ENCODE data around the gene MEIS1. TPM values are rescaled to one million over a fixed set of nuclear protein-coding genes. Genes with fewer than 3 reads are reported as not detected.

MEIS1 gene
- total RNA-seq, 1 experiment from 2014 or later: 6.2 TPM

GRCh38 chr2:66585587-66585986, 150.7 kb downstream of the MEIS1 start:
- H3K9me3 ChIP-seq (replicated peaks): no peaks in the 10 kb centered on the region
- H3K36me3 ChIP-seq: no peaks in the 10 kb centered on the region
- no peak overlapping the region for H3K27ac ChIP-seq
- no peaks in the 10 kb centered on the region for H3K4me1 ChIP-seq (replicated peaks)
- H3K27me3 ChIP-seq (replicated peaks): peaks cover 3% of the 10 kb centered on the region; the same call in 1 of the 2 replicates
- DNase-seq (ENCODE audit: low read depth in 1 of 2, low spot score in 2 of 2): no peak
- no peak overlapping the region for H3K4me3 ChIP-seq

- no peak overlapping the region for H3K27ac ChIP-seq
- H3K4me3 ChIP-seq: no peak overlapping the region
- peaks cover 3% of the 10 kb centered on the region; the same call in 1 of the 2 replicates for H3K27me3 ChIP-seq (replicated peaks)
- no peak for DNase-seq (ENCODE audit: low read depth in 1 of 2, low spot score in 2 of 2)
- H3K9me3 ChIP-seq (replicated peaks): no peaks in the 10 kb centered on the region
- H3K4me1 ChIP-seq (replicated peaks): no peaks in the 10 kb centered on the region
- no peaks in the 10 kb centered on the region for H3K36me3 ChIP-seq
Measured at GRCh38 chr2:66587216-66587615, 152.3 kb downstream of the MEIS1 start.

- Histone ChIP-seq H3K4me1 (replicated peaks) (no peaks in the 10 kb centered on the region), H3K4me3 (no peak overlapping the region), H3K27me3 (replicated peaks) (no peaks in the 10 kb centered on the region), H3K36me3 (no peaks in the 10 kb centered on the region), H3K9me3 (replicated peaks) (no peaks in the 10 kb centered on the region), H3K27ac (no peak overlapping the region)
- DNase-seq (ENCODE audit: low read depth in 1 of 2, low spot score in 2 of 2): no peak
Measured at GRCh38 chr2:66594001-66594400, 159.1 kb downstream of the MEIS1 start.

- DNase-seq (ENCODE audit: low read depth in 1 of 2, low spot score in 2 of 2): no peak
- Histone ChIP-seq H3K9me3 (replicated peaks) (no peaks in the 10 kb centered on the region), H3K27me3 (replicated peaks) (no peaks in the 10 kb centered on the region), H3K27ac (no peak overlapping the region), H3K4me3 (no peak overlapping the region), H3K4me1 (replicated peaks) (no peaks in the 10 kb centered on the region), H3K36me3 (no peaks in the 10 kb centered on the region)
Measured at GRCh38 chr2:66595556-66595955, 160.6 kb downstream of the MEIS1 start.

- H3K36me3 ChIP-seq: no peaks in the 10 kb centered on the region
- no peak overlapping the region for H3K27ac ChIP-seq
- no peaks in the 10 kb centered on the region for H3K27me3 ChIP-seq (replicated peaks)
- no peak overlapping the region for H3K4me3 ChIP-seq
- no peaks in the 10 kb centered on the region for H3K9me3 ChIP-seq (replicated peaks)
- H3K4me1 ChIP-seq (replicated peaks): no peaks in the 10 kb centered on the region
- no peak for DNase-seq (ENCODE audit: low read depth in 1 of 2, low spot score in 2 of 2)
Measured at GRCh38 chr2:66596256-66596655, 161.3 kb downstream of the MEIS1 start.

- Histone ChIP-seq H3K9me3 (replicated peaks) (no peaks in the 10 kb centered on the region), H3K4me3 (no peak overlapping the region), H3K27me3 (replicated peaks) (0 out of 2 replicates have a peak, but pooled peaks cover 3% of the 10 kb centered on the region), H3K27ac (no peak overlapping the region), H3K36me3 (no peaks in the 10 kb centered on the region), H3K4me1 (replicated peaks) (no peaks in the 10 kb centered on the region)
- no peak for DNase-seq (ENCODE audit: low read depth in 1 of 2, low spot score in 2 of 2)
Measured at GRCh38 chr2:66601624-66602023, 166.7 kb downstream of the MEIS1 start.

GRCh38 chr2:66602341-66602740, 167.4 kb downstream of the MEIS1 start:
- 0 out of 2 replicates have a peak, but pooled peaks cover 3% of the 10 kb centered on the region for H3K27me3 ChIP-seq (replicated peaks)
- no peak for DNase-seq (ENCODE audit: low read depth in 1 of 2, low spot score in 2 of 2)
- no peak overlapping the region for H3K4me3 ChIP-seq
- no peaks in the 10 kb centered on the region for H3K4me1 ChIP-seq (replicated peaks)
- no peak overlapping the region for H3K27ac ChIP-seq
- H3K36me3 ChIP-seq: no peaks in the 10 kb centered on the region
- no peaks in the 10 kb centered on the region for H3K9me3 ChIP-seq (replicated peaks)

GRCh38 chr2:66604326-66604725, 169.4 kb downstream of the MEIS1 start:
- H3K27ac ChIP-seq: no peak overlapping the region
- no peaks in the 10 kb centered on the region for H3K4me1 ChIP-seq (replicated peaks)
- H3K36me3 ChIP-seq: no peaks in the 10 kb centered on the region
- no peak overlapping the region for H3K4me3 ChIP-seq
- no peaks in the 10 kb centered on the region for H3K9me3 ChIP-seq (replicated peaks)
- no peak for DNase-seq (ENCODE audit: low read depth in 1 of 2, low spot score in 2 of 2)
- 0 out of 2 replicates have a peak, but pooled peaks cover 3% of the 10 kb centered on the region for H3K27me3 ChIP-seq (replicated peaks)

- no peak overlapping the region for H3K27ac ChIP-seq
- DNase-seq (ENCODE audit: low read depth in 1 of 2, low spot score in 2 of 2): no peak
- H3K4me3 ChIP-seq: no peak overlapping the region
- H3K27me3 ChIP-seq (replicated peaks): 0 out of 2 replicates have a peak, but pooled peaks cover 3% of the 10 kb centered on the region
- H3K9me3 ChIP-seq (replicated peaks): no peaks in the 10 kb centered on the region
- H3K4me1 ChIP-seq (replicated peaks): no peaks in the 10 kb centered on the region
- H3K36me3 ChIP-seq: no peaks in the 10 kb centered on the region
Measured at GRCh38 chr2:66604976-66605375, 170.1 kb downstream of the MEIS1 start.

GRCh38 chr2:66607152-66607551, 172.2 kb downstream of the MEIS1 start:
- Histone ChIP-seq H3K9me3 (replicated peaks) (no peaks in the 10 kb centered on the region), H3K4me1 (replicated peaks) (no peaks in the 10 kb centered on the region), H3K36me3 (no peaks in the 10 kb centered on the region), H3K27me3 (replicated peaks) (0 out of 2 replicates have a peak, but pooled peaks cover 3% of the 10 kb centered on the region), H3K27ac (no peak overlapping the region), H3K4me3 (no peak overlapping the region)
- no peak for DNase-seq (ENCODE audit: low read depth in 1 of 2, low spot score in 2 of 2)

All from SJSA1 (cell line).